GM19463 (cell line): Measurements from ENCODE around the gene CADM4.
"Not testable (repeated sequence)": the region's sequence is repeated elsewhere in the genome, so short reads cannot be mapped to it uniquely, and the experiment has no call there.

Source experiments
- ATAC-seq: cut with Tn5 transposase; IDR thresholded peaks from one replicate; pipeline ENCODE4 v1.9.1; 2021; ENCODE audit warnings: mild to moderate bottlenecking, moderate library complexity; ENCODE audit not compliant: unreplicated experiment

Gene CADM4

DNA sequence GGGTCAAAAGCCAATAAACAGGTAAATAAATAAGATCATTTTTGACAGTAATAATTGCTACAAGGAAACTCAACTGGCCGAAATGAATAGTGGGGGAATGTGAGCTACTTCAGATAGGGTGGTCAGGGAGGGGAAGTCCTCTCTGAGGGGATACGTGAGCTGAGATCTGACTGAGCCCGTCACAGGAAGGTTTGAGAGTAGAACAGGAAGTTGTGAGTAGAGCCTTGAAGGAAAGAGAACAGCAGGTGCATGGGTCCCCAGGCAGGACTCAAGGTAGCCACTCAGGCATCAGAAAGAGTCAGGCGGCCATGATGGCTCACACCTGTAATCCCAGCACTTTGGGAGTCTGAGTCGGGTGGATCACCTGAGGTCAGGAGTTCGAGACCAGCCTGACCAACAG is 50.0 kb downstream of the CADM4 start:
- no peak for ATAC-seq

DNA sequence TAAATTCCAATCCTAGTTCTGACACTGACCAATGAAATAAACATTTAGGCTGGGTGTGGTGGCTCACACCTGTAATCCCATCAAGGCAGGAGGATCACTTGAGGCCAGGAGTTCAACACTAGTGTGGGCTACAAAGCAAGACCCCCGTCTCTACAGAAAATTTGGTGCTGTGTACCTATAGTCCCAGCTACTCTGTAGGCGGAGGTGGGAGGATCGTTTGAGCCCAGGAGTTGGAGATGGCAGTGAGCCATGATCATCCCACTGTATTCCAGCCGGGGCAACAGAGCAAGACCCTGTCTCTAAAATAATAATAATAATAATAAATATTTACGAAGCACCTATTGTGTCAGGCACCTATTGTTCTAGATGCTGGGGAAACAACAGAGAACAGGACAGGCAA is 50.4 kb downstream of the CADM4 start:
- ATAC-seq = no peak

DNA sequence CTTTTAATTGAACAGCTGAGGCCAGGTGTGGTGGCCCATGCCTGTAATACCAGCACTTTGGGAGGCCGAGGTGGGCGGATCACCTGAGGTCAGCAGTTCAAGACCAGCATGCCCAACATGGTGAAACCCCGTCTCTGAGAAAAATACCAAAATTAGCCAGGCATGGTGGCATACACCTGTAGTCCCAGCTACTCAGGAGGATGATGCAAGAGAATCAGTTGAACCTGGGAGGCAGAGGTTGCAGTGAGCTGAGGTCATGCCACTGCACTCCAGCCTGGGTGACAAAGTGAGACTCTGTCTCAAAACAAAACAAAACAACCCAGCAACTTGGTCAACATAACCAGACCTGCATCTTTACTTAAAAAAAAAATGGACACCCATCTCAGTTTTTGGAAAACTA is 52.6 kb downstream of the CADM4 start:
- not testable (repeated sequence) for ATAC-seq

DNA sequence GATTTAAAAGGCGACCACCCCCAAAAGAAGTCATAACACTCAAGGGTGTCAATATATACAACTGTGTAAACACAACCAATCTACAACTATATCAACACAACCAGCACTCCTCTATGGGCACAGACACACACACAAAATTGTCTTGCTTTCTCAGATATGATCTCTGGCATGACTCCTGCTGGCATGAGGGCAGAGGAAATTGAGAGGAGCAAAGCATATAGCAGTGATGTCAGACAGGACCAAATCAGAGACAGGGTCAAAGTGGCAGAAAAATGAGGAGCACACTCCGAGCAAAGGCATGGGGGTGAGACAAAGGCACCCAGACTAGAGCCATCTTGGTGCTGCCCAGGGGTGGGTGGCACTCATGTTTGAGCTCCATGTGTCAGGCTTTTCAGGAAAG is 53.3 kb downstream of the CADM4 start:
- ATAC-seq = no peak

DNA sequence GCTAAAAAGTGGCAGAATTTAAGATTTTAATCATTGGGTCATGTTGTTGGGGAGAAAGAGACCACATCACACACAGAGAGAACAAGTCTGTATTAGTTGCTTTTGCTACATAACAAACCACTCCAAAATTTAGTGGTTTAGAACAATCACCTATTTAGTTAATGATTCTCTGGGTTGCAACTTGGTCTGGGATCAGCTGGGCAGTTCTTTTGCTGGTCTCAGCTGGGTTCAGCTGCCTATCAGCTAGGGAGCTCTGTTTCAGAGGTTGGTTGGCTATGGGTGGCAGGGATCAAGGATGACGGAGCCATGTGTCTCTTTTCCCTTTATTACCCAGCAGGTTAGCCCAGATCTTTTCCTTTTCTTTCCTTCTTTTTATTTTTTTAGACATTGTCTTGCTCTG is 55.2 kb downstream of the CADM4 start:
- ATAC-seq = peak; percentile 54

DNA sequence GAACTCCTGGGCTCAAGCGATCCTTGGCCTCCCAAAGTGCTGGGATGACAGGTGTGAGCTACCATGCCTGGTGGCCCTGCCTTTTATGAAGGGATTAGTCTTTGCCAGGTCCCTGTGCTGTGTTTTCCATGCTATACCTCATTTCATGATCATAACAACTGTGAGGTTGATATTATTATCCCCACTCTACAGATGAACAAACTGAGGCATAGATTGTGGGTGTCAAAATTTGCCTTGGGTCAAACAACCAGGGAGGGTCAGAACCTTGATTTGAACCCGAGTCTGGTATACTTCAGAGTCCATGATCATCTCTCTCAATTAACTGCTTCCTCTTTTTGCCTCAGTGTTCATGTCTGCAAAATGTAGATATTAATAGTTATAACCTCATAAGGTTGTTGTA is 57.2 kb downstream of the CADM4 start:
- no peak for ATAC-seq

DNA sequence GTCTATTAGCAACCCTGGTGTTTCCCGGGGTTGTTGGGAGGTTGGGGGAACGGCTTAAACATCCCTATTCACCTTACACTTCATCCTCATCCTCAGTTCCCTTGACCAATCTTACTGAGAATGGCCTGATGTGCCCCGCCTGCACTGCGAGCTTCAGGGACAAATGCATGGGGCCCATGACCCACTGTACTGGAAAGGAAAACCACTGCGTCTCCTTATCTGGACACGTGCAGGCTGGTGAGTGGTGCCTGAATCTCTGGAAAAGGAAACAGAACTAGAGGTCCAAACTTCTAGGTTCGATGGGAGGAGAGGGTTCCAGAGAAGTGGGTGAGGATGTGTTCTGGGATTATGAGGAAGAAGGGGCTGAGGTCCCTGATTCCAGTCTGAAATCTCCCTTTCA is 58.2 kb downstream of the CADM4 start:
- ATAC-seq = no peak

DNA sequence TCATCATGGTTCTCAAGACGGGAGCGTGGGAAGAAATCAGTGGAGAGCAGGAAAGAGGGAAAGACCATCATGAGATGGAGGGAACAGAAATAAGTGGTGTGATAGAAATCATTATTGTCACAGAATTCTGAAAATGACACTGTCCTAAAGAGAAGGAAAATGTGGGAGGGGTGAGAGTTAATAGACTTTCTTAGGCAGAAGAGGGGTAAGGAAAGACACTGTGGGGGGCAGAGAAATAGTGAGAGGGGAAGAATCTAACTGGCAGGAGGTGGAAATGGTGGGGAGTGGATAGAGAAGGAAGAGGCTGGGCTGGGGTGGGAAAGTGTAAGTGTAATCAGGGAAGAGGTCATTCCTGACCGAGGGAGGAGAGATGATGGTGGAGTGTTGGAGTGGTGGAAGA is 60.9 kb downstream of the CADM4 start:
- ATAC-seq = no peak

DNA sequence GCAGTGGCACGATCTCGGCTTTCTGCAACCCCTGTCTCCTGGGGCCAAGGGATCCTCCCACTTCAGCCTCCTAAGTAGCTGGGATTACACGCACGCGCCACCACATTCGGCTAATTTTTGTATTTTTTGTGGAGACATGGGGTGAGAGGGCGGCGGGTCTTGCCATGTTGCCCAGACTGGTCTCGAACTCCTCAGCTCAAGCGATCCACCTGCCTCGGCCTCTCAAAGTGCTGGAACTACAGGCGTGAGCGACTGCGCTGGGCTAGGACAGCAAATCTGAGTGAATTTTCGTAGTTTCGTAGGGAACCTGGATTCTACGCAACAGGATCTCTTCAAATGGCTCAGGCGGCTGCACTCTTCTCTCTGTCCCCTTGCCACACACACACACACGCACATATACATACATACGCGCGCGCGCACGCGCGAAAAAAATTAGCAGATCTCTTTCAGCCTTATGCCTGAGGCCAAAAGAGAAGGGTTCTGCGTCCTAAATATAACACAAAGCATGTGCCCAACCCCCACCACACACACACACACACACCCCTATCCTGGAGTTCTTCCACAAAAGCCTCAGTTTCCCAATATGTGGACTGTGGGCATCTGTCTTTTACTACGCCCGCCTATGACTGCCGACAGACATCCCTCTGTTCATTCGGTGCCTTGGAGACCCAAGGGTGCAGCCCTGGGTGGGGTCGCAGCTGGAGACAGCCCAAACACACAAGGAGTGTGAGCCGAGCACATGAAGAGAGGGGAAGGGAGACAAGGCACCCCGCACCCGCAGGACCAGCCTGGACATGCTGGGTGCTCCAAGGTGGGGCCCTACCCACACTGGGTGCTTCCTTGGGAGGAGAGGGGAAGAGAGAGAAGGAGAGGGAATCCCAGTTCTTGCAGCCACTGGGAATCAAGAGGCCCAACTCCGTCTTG is 63.4 kb downstream of the CADM4 start:
- no peak for ATAC-seq

DNA sequence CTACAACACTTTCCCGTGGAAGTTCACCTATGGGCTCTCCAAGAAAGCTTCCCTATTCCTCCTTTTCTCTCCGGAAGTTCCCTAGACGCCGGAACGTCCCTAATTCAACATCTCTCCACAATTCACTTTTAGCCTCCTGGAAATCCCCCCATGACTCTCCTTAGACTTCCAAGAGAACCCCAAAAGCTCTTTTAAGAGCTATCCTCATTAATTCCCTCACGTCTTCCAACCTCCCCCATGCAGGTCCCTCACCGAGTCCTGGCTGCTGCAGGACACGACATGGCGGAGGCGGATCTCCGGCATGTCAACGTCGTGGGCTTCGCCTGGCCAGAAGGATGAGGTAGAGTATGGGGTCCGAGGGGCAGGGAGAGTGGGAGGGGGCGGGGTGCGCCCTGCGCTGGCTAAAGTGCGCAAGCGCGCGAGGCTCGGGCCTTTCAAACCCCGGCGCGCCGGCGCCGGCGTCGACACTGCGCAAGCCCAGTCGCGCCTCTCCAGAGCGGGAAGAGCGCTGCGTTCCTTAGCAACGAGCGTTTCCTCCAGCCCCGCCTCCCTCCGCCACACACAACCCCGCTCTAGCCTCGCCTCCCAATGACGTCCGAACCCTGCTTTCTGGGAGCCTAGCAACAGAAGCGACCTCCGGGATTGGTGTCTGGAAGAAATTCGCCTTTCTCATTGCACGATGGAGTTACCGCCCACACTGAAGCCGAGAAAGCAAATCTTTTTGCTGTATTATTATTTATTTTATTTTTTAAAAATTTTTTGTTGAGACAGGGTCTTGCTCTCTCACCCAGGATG is 64.3 kb downstream of the CADM4 start, which contains the start of the genes PINLYP and XRCC1:
TSS of gene PINLYP (plus strand) at position 646 of the 795 bp plus-strand sequence. CDS start 1,391 bp downstream, outside the sequence.
TSS of gene XRCC1 (minus strand) at position 372 of the 795 bp plus-strand sequence. CDS start at position 303, 69 bp downstream.
- ATAC-seq = peak; percentile 98

DNA sequence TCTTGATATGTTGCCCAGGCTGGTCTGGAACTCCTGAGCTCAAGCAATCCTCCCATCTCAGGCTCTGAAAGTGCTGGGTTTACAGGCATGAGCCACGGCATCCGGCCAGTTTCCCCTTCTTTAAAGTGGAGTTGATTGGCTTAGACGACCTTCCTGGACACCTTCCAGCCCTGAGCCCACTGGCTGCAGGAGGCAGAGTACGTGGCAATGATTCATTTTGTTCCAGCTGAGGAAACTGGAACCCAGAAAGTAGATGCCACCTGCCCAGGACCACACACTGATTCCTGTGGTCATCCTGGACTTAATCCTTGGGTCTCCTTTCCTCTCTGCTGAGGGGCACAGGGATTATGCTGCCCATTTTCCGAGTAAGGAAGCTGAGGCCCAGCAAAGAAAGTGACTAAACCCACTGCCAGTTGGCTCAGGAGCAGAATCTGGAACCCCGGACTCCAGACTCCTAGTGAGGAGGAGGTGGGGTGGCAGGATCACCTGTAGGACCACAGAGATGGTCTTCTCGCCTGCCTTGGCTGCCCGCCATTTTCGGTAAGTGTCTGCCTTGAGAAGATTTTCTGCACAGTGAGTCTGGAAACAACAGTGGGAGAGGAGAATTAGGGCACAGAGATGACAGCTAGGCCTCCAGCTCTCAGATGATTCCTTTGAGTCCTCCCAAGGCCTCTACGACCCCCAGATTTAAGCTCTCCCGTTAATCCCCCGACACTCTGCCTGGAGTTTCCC is 65.1 kb downstream of the CADM4 start:
- ATAC-seq = no peak
